HL-60 (cell line): Measurements from ENCODE around the gene IRS2.
A peak's percentile ranks its signal among the peaks of the same experiment; 100 is the strongest.

ENCODE experiments used
- DNase-seq, 2 experiments: peaks; one replicate each; pipeline ENCODE4 v3.0.0-alpha.2; 2010 to 2020; ENCODE audit warnings: low read depth in 1 of 2, low spot score in 1 of 2
- H3K27ac ChIP-seq: fragments of 250-450 bp; sonication (Bioruptor Pico); replicated peaks from 2 replicates; pipeline ENCODE4 v1.5.1; 2020; ENCODE audit warnings: mild to moderate bottlenecking, moderate library complexity
- H3K27me3 ChIP-seq: fragments of 250-450 bp; sonication (Bioruptor Pico); 2 replicates; pipeline ENCODE4 v1.5.1; 2021; ENCODE audit warnings: mild to moderate bottlenecking, moderate library complexity; ENCODE audit not compliant: insufficient read depth, poor library complexity, severe bottlenecking
- H3K4me3 ChIP-seq: replicated peaks from 2 replicates; pipeline ENCODE4 v1.5.1; 2011; ENCODE audit warnings: mild to moderate bottlenecking, control low read depth, low read length; ENCODE audit not compliant: insufficient read depth
- GABPA ChIP-seq: IDR thresholded peaks from 2 replicates; pipeline ENCODE4 v1.6.1; 2012; ENCODE audit warnings: low read depth
- POLR2AphosphoS5 ChIP-seq: IDR thresholded peaks from 2 replicates; pipeline ENCODE4 v1.6.1; 2012; ENCODE audit warnings: low read depth
- SPI1 ChIP-seq: IDR thresholded peaks from 2 replicates; pipeline ENCODE4 v1.6.1; 2012; ENCODE audit warnings: low read depth, mild to moderate bottlenecking, borderline replicate concordance
- TF ChIP-seq, protein P1 (sequence below): IDR thresholded peaks from one replicate; pipeline ENCODE4 v1.5.1; 2011; ENCODE audit warnings: low read length, control low read depth, inconsistent platforms; ENCODE audit not compliant: insufficient read depth
- TF ChIP-seq, protein P2 (sequence below): IDR thresholded peaks from 2 replicates; pipeline ENCODE4 v1.6.1; 2012; ENCODE audit warnings: low read depth; ENCODE audit not compliant: insufficient replicate concordance

The IRS2 gene

GRCh38 chr13:109728061-109728460 lies 58.3 kb downstream of the IRS2 start:
- no peak for DNase-seq
- Histone ChIP-seq H3K27ac (no peak overlapping the region), H3K4me3 (no peak overlapping the region), H3K27me3 (no peaks in the 10 kb centered on the region)
- TF ChIP-seq, protein P1, sequence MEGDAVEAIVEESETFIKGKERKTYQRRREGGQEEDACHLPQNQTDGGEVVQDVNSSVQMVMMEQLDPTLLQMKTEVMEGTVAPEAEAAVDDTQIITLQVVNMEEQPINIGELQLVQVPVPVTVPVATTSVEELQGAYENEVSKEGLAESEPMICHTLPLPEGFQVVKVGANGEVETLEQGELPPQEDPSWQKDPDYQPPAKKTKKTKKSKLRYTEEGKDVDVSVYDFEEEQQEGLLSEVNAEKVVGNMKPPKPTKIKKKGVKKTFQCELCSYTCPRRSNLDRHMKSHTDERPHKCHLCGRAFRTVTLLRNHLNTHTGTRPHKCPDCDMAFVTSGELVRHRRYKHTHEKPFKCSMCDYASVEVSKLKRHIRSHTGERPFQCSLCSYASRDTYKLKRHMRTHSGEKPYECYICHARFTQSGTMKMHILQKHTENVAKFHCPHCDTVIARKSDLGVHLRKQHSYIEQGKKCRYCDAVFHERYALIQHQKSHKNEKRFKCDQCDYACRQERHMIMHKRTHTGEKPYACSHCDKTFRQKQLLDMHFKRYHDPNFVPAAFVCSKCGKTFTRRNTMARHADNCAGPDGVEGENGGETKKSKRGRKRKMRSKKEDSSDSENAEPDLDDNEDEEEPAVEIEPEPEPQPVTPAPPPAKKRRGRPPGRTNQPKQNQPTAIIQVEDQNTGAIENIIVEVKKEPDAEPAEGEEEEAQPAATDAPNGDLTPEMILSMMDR = no peak

DNA sequence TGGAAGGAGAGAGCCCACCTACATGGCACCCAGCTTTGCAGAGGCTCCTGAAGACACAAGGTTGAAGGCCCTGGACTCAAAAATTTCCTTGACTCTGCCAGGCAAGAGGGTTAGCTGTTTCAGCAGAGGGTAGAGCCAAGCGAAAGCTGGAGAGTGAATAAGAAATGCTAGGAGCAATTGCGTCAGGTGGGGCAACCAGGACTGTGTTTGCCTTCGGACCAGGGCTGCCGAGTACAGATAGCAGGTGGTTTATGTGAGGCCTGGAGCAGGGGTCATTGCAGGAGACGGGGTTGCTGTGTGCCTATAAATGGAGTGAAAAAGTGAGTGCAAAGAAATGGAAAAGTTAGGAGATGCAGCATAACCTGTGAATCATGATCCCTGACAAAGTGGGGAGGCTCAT lies 59.1 kb downstream of the IRS2 start:
- TF ChIP-seq GABPA (no peak), POLR2AphosphoS5 (no peak), SPI1 (no peak)
- TF ChIP-seq, protein P2, sequence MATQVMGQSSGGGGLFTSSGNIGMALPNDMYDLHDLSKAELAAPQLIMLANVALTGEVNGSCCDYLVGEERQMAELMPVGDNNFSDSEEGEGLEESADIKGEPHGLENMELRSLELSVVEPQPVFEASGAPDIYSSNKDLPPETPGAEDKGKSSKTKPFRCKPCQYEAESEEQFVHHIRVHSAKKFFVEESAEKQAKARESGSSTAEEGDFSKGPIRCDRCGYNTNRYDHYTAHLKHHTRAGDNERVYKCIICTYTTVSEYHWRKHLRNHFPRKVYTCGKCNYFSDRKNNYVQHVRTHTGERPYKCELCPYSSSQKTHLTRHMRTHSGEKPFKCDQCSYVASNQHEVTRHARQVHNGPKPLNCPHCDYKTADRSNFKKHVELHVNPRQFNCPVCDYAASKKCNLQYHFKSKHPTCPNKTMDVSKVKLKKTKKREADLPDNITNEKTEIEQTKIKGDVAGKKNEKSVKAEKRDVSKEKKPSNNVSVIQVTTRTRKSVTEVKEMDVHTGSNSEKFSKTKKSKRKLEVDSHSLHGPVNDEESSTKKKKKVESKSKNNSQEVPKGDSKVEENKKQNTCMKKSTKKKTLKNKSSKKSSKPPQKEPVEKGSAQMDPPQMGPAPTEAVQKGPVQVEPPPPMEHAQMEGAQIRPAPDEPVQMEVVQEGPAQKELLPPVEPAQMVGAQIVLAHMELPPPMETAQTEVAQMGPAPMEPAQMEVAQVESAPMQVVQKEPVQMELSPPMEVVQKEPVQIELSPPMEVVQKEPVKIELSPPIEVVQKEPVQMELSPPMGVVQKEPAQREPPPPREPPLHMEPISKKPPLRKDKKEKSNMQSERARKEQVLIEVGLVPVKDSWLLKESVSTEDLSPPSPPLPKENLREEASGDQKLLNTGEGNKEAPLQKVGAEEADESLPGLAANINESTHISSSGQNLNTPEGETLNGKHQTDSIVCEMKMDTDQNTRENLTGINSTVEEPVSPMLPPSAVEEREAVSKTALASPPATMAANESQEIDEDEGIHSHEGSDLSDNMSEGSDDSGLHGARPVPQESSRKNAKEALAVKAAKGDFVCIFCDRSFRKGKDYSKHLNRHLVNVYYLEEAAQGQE = no peak
- TF ChIP-seq, protein P1 = no peak
- DNase-seq = no peak
- Histone ChIP-seq H3K27me3 (no peaks in the 10 kb centered on the region), H3K27ac (no peak overlapping the region), H3K4me3 (no peak overlapping the region)

DNA sequence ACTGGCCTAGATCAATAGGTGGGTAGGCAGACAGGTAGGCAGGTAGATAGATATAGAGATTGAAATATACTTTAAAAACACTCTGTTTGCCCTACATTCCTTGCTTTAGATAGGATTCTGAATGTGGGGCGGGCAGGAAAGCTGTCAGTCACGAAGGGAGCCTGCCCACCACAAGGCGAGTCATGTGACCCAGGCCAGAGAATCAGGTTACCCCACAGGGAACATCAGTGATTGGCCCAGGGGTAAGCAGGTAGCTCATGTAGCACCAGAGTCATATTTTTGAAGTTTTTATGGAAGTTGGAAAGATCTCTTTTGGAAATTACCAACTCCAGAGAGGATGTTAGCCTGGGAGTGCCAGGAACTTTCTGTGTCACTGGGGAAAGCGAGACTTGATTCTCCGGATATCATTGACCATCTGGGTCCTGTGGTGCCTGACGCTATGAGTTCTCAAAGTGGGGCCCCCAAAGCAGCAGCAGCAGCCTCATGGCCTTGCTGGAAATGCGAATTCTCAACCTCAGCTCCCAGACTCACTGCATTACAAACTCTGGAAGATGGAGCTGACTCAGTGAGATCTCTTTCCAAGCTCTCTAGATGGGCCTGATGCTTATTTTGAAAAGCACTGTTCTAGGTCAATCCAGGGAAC lies 60.3 kb downstream of the IRS2 start:
- Histone ChIP-seq H3K27ac (no peak overlapping the region), H3K27me3 (no peaks in the 10 kb centered on the region), H3K4me3 (no peak overlapping the region)
- TF ChIP-seq GABPA (no peak), SPI1 (no peak), POLR2AphosphoS5 (no peak)
- TF ChIP-seq, protein P1 = no peak
- TF ChIP-seq, protein P2 = no peak
- DNase-seq = no peak

DNA sequence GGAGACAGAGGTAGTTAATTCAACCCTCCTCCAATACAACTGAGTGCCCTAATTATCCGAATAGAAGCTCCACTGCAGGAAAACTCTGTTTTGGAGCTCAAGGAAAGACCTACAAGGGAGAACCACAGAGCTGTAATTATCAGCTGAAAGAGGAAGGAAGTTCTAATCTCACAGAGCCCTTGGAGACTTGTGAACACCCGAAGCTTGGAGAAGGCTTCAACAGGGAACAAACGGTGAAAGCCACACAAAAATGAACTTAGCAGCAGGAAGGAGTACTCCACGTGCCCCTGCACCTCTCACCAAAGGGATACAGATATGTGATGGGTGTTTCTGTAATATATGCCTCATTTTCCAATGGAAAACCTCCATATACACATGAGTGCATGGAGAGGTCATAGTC lies 61.1 kb downstream of the IRS2 start:
- peak in 1 of 2 experiments; percentile 70 for DNase-seq
- H3K4me3 ChIP-seq = no peak overlapping the region
- H3K27ac ChIP-seq = no peak overlapping the region
- H3K27me3 ChIP-seq = no peaks in the 10 kb centered on the region
- TF ChIP-seq, protein P1 = no peak
- peak; percentile 60; the same call in 1 of the 2 replicates for TF ChIP-seq SPI1
- no peak for TF ChIP-seq GABPA
